GM18868 (cell line): Measurements from ENCODE around the gene ATP6V0A4.

Experiments used
- ATAC-seq: cut with Tn5 transposase; IDR thresholded peaks from one replicate; pipeline ENCODE4 v1.9.1; 2021; ENCODE audit warnings: mild to moderate bottlenecking, moderate library complexity; ENCODE audit not compliant: unreplicated experiment

The ATP6V0A4 gene

DNA sequence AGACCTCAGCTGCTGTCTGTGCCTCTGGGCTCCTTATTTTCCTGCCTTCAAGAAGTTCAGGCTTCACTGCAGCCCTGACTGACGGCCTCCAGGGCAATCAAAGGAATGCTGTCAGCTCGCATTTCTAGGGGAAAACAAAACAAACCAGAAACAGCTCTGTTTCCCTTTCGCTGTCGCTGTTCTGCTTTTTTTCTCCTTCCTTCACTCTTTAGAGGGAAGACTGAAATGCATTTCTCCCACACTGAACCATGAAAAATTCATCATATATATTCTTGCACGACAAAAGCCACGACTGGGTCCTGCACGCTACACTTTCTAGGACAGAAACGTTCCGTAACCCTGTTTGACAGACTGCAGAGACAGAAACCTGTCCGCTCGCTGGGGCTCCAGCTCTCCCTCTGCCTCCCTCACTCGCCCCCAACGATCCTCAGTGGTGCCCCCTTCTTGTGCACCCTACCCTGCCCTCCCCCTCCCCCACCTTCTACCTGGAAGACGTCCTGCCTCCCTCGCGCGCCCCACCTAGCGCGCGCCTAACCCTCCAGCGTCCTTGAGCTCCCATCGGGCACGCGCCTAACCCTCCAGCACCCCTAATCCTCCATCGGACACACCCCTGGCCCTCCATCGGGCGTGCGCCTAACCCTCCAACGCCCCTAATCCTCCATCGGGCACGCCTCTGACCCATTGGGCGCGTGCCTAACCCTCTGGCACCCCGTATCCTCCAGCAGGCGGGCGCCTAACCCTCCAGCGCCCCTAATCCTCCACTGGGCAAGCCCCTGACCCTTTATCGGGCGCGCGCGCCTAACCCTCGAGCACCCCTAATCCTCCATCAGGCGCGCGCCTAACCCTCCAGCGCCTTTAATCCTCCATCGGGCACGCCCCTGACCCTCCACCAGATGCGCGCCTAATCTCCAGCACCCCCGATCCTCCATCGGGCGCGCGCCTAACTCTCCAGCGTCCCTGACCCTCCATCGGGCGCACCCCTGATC lies 134.0 kb downstream of the ATP6V0A4 start:
- ATAC-seq, result no peak

- no peak for ATAC-seq
Measured at GRCh38 chr7:138662991-138663320, 135.0 kb downstream of the ATP6V0A4 start.

- no peak for ATAC-seq
Measured at GRCh38 chr7:138662076-138662990, 135.7 kb downstream of the ATP6V0A4 start.

DNA sequence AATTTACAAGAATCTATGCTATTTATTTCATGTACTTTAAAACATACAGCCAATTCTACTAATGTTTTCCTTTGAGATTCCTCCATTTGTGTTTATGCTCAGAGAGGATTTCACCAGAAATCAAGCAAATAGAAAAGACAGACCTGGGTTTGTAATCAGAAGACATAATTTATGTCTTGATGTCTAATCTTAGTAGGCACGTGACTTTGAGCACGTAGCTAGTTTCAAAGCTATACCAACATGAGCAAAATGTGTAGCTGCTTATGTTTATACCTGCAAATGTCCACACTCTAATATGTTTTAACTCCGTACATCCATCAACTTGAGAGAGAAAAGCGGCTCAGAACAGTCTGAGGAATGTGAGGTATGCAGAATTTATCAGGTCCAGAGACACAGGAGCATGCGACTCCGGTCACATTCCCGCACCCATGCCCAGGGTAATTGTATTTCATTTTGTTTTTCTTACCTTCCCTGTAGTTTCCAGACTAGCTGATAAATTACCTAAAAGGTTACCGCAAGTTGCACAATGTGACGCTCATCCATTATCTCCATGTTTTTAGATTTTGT lies 136.8 kb downstream of the ATP6V0A4 start:
- no peak for ATAC-seq

DNA sequence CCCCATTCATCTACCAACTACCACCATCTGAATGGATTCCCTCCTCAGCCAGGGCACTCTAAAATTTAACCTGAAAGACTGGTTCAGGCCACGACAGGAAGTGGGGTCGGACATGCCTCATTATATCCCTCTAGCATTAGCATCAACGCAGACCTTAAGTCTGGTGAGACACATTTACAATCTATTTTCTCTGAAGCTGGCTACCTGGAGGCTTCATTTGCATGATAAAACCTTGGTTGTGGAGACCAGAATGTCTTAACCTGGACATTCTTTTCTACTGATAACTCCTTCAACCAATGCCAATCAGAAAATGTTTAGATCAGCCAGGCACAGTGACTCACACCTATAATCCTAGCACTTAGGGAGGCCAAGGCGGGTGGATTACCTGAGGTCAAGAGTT lies 139.1 kb downstream of the ATP6V0A4 start:
- ATAC-seq, result no peak

DNA sequence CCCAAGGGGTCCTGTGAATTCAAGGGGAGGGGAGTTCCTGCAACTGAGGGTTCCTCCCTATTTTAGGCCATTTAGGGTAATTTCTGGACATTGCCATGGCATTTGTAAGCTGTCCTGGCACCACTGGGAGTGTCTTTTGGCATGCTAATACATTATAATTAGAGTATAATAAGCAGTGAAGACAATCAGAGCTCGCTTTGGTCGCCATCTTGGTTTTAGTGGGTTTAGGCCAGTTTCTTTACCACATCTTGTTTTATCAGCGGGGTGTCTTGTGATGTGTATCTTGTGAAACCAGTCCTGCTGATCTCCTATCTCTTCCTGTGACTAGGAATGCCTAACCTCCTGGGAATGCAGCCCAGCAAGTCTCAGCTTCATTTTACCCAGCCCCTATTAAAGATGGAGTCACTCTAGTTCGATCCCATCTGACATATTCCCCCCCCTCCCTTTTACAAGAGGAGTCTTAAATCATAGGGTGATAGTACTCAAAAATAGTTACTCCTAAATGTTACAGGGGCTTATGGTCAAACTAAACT lies 140.1 kb downstream of the ATP6V0A4 start:
- no peak for ATAC-seq

DNA sequence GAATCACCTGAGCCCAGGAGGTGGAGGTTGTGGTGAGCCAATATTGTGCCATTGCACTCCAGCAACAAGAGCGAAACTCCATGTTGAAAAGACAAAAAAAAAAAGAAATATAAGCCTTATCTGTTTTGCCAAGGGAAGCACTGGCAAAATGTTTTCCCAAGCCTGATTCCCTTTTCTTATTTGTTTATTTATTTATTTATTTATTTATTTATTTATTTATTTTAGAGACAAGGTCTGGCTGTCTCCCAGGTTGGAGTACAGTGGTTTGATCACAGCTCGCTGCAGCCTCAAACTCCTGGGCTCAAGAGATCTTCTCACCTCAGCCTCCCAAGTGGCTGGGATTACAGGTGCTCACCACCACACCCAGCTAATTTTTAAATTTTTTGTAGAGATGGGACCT lies 141.0 kb downstream of the ATP6V0A4 start:
- no peak for ATAC-seq
